Neutrophil (primary cell): ENCODE measurements around the gene DOHH.

Experiments
- H3K27ac ChIP-seq: fragments of 200-600 bp; sonication (generic); 2 replicates; pipeline ENCODE4 v1.5.1; 2016; ENCODE audit warnings: mild to moderate bottlenecking, moderate library complexity
- H3K27me3 ChIP-seq: fragments of 200-600 bp; sonication (generic); 2 replicates; pipeline ENCODE4 v1.6.0; 2016; ENCODE audit warnings: mild to moderate bottlenecking
- H3K36me3 ChIP-seq: fragments of 200-600 bp; sonication (generic); 2 replicates; pipeline ENCODE4 v1.5.1; 2017
- H3K4me1 ChIP-seq, 2 experiments: fragments of 200-600 bp in 1 of 2; sonication (generic) in 1 of 2; 1 replicate in 1 of 2; 2 replicates in 1 of 2; pipeline versions ENCODE4 v1.5.1 to v1.6.1; 2013 to 2016; ENCODE audit warnings: low read depth in 1 of 2, low read length in 1 of 2, mild to moderate bottlenecking in 1 of 2, moderate library complexity in 1 of 2; ENCODE audit not compliant: control insufficient read depth in 1 of 2, insufficient read depth in 1 of 2
- H3K4me3 ChIP-seq, 2 experiments: fragments of 200-600 bp in 1 of 2; sonication (generic) in 1 of 2; 1 replicate in 1 of 2; 2 replicates in 1 of 2; pipeline ENCODE4 v1.5.1; 2013 to 2016; ENCODE audit warnings: low read depth in 1 of 2, low read length in 1 of 2, mild to moderate bottlenecking in 1 of 2, moderate library complexity in 1 of 2
- H3K9me3 ChIP-seq: fragments of 200-600 bp; sonication (generic); 2 replicates; pipeline ENCODE4 v1.5.1; 2016
- TF ChIP-seq, protein P1 (sequence below): fragments of 200-600 bp; sonication (generic); IDR thresholded peaks from 2 replicates; pipeline ENCODE4 v1.5.1; 2016; ENCODE audit warnings: antibody characterized with exemption

DOHH gene

DNA sequence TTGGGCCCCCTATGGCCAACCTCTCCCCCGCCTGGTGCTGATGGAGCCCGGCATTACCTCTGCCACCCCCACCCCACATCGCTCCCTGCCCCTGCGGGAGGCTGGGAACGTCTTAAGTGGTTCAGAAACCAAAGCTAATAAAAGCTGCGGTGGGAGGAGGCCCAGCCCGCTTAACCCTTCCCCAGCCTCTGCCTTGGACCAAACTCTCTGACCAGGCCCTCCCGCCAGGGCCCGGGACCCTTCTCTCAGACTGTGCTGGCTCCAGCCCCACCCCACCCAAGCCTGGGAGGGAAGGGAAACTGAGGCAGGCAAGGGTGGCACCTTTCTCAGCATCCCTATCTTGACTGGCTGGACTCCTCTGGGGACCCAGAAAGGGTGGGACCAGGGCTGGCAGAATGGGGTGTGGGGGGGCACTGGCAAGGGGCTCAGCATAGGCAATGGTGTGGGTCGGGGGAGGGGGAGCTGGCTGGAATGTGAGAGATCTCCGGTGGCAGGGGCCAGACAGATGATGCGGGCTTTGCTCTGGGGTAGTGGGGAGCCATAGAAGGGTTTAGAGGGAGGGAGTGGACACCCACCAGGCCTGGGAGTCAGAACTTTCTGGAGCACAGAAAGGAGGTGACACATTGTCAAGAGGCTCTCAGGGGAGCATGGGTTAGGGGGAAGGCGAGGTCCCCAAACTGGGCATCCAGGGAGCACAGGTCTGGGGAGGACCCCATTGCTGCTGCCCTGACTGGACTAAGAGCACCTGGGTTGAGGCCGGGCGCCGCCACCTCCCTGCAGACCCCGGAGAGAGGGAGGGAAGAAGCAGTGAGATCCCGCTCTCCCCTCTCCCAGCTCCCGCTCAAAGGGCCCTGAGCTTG is 42.0 kb downstream of the DOHH start:
- TF ChIP-seq, protein P1, sequence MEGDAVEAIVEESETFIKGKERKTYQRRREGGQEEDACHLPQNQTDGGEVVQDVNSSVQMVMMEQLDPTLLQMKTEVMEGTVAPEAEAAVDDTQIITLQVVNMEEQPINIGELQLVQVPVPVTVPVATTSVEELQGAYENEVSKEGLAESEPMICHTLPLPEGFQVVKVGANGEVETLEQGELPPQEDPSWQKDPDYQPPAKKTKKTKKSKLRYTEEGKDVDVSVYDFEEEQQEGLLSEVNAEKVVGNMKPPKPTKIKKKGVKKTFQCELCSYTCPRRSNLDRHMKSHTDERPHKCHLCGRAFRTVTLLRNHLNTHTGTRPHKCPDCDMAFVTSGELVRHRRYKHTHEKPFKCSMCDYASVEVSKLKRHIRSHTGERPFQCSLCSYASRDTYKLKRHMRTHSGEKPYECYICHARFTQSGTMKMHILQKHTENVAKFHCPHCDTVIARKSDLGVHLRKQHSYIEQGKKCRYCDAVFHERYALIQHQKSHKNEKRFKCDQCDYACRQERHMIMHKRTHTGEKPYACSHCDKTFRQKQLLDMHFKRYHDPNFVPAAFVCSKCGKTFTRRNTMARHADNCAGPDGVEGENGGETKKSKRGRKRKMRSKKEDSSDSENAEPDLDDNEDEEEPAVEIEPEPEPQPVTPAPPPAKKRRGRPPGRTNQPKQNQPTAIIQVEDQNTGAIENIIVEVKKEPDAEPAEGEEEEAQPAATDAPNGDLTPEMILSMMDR: no peak
- H3K27ac ChIP-seq: no peak overlapping the region
- no peaks in the 10 kb centered on the region for H3K4me1 ChIP-seq
- no peaks in the 10 kb centered on the region for H3K27me3 ChIP-seq
- H3K4me3 ChIP-seq: no peak overlapping the region
- no peaks in the 10 kb centered on the region for H3K9me3 ChIP-seq
- peaks cover 87% of the 10 kb centered on the region for H3K36me3 ChIP-seq

DNA sequence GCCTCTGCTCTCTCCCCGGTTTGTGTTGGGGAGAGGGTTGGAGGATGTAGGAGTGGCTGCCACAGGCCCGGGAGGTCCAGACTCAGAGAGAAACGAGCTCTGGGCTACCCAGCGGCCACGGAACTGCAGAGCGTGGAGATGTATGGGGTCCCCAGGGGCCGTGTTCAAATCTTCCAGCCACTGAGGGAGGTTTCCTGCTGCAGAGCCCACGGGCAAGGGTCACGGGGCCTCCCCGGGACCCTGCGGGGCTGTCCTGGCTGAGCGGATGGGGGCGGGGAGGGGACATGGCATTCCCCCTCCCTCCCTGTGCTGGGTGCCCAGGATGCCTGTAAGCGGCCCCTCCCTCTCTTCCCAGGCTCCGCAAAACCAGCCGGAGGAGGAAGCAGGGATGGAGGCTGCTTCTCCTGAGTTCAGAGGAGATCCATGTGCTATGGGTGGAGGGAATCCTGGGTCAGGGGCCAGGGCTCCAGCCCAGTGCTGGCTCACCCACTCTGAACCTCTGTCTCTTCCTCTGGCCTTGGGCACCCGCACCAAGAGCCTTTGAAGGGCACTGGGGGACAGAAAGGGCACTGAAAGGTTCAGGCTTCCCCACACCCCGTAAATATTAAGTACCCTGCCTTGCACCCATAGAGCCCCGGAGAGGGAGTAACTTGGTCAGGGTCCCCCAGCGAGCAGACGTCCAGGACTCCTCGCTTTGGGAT is 42.8 kb downstream of the DOHH start:
- Histone ChIP-seq H3K27ac (no peak overlapping the region), H3K4me3 (no peak overlapping the region), H3K9me3 (no peaks in the 10 kb centered on the region), H3K27me3 (no peaks in the 10 kb centered on the region), H3K4me1 (no peaks in the 10 kb centered on the region), H3K36me3 (peaks cover 87% of the 10 kb centered on the region)
- TF ChIP-seq, protein P1: no peak

DNA sequence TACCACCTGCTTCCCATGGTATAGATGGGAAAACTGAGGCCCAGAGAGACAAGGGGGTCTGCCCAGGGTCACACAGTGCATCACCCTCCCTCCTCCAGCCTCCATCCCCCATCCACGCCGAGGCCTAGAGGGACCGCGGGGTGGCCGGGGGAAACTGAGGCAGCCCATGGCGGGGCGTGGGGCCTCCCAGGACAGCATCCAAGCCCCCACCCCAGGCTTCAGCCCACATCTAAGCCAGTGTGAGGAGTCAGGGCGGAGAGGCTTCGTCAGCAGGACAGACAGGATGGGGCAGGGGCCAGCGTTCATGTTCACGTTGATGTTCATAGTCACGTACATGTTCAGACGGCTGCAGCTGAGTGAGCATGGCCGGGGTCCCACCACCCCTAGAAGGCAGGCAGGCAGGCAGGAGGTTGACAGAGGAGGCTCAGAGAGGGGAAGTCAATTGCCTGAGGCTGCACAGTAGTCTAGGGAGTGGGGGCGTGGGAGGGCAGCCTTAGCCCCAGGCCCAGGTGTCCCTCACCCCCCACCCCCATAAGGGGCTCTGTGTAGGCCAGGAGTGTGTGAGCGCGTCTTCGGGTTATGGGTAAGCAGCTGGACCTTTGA is 43.4 kb downstream of the DOHH start:
- peaks cover 90% of the 10 kb centered on the region for H3K36me3 ChIP-seq
- H3K9me3 ChIP-seq: no peaks in the 10 kb centered on the region
- TF ChIP-seq, protein P1: no peak
- H3K27ac ChIP-seq: no peak overlapping the region
- no peaks in the 10 kb centered on the region for H3K27me3 ChIP-seq
- no peak overlapping the region for H3K4me3 ChIP-seq
- H3K4me1 ChIP-seq: no peaks in the 10 kb centered on the region

DNA sequence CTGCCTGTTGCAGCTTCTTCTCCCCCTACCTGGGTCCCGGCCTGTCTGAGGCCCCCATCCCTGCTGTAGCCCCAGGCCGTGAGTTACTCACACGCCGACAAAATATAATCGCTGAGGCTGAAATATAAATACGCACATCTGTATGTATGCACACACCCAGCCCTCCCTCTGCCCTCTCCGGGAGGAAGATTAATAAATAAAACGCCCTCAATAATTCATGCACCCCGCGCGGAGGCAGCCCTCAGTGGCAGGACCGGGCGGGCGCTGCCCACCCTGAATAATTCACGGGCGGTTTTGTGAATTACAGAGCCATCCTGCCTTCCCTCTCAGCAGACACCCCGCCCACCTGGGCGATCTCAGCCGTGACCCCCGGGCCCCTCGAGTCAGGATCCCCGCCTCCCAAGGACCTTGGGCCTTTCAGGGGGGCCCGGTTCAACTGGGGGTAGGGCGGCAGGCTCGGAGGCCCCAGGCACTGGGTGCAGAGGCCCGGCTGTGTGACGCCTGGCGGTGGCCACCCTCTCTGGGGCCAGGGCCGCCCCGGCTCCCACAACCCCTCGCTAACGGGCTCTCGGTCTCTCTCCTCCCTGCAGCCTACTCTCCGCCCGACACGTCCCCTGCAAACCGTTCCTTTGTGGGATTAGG is 44.4 kb downstream of the DOHH start:
- no peak overlapping the region for H3K4me3 ChIP-seq
- no peak overlapping the region for H3K27ac ChIP-seq
- H3K4me1 ChIP-seq: no peaks in the 10 kb centered on the region
- peaks cover 95% of the 10 kb centered on the region for H3K36me3 ChIP-seq
- TF ChIP-seq, protein P1: no peak
- H3K9me3 ChIP-seq: no peaks in the 10 kb centered on the region
- H3K27me3 ChIP-seq: no peaks in the 10 kb centered on the region

DNA sequence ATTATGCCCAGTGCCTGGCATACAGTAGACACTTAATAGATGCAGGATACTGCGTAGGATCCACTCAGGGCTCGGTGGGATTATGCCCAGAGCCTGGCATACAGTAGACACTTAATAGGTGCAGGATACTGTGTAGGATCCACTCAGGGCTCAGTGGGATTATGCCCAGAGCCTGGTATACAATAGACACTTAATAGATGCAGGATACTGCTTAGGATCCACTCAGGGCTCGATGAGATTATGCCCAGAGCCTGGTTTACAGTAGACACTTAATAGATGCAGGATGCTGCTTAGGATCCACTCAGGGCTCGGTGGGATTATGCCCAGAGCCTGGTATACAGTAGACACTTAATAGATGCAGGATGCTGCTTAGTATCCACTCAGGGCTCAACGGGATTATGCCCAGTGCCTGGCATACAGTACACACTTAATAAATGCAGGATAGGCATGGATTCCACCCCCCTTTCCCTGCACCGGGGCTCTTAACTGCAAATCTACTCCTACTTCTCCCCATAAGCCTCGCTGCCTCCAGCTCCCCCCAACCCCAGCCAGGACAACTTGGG is 45.0 kb downstream of the DOHH start:
- Histone ChIP-seq H3K4me1 (no peaks in the 10 kb centered on the region), H3K36me3 (peaks cover 96% of the 10 kb centered on the region), H3K9me3 (no peaks in the 10 kb centered on the region)

More for the DNA sequence above, 45.0 kb downstream of the DOHH start:
- H3K27me3 ChIP-seq: no peaks in the 10 kb centered on the region
- no peak overlapping the region for H3K4me3 ChIP-seq
- no peak overlapping the region for H3K27ac ChIP-seq
- TF ChIP-seq, protein P1: no peak
